GM21825 (cell line): ENCODE data around the gene PBX3.

Experiments used
- ATAC-seq: cut with Tn5 transposase; IDR thresholded peaks from one replicate; pipeline ENCODE4 v1.9.1; 2021; ENCODE audit warnings: mild to moderate bottlenecking, moderate library complexity; ENCODE audit not compliant: unreplicated experiment

Gene PBX3

DNA sequence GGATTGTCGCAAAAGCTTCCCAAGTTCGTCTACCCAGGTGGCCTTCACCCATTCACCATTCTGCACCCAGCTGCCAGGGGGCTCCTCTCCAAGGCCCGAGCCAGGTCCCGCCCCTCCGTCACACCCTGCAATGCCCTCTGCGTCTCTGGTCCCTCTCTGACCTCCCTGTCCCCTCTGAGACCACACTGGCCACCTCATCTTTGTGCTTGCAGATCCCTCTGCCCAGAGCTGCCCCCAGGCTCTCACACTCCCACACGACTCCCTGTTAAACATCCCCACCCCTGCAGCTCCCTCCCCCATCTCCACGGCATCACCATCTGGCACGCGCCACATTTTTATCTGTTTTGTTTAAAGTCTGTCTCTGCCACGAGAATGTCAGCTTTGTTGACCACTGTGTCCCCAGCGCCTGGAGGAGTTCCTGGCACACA lies 243.6 kb downstream of the PBX3 start:
- ATAC-seq = no peak

DNA sequence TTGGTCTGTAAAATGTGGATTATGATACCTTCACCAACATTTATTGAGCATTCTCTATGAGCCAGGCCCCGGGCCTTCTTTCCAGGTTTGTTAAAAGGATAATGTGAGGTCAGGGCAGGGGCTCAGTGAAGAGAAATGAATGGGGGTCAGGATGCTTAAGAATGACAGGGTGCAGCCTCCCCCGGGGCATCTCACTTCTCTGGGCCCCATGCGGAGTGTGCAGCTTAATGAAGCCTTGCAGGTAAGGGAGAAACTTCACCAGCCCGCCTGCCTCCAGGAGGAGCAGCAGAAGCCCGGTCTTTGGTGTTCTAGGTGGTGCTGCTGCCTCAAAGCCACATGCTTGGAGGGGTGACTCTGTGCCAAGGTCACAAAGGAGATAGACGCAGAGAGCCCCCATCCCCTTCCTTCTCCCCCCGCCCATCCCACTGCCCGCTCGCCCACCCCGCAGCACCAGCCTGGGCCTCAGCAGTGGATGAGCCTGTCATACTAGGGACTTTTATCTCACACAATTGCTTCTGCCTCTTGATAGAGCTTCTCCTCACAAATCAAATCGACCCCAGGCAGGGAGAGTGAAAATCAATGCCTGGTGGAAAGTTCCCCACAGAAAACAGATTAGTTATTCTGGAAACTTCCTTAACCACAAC lies 244.8 kb downstream of the PBX3 start:
- no peak for ATAC-seq

- no peak for ATAC-seq
Measured at GRCh38 chr9:125992557-125992956, 245.4 kb downstream of the PBX3 start.

DNA sequence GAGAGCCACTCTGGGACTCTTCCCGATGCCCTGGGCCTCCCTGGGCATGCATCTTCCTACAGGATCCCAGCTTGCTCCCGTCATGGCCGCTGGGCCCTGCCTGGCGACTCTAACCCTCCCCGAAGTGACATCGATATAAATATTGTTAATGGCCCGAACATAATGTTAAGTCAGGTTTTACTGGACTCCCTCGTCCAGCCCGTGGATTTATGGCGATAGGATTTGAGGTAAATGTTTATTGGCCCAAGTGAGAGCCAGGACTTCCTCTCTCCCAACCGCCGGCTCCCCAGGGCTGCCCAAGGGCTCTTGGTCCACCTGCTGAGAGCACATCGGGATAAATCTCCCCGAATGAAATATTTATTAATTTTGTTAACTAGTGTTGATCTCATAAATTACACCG lies 246.3 kb downstream of the PBX3 start:
- ATAC-seq = no peak

GRCh38 chr9:125994066-125994943 lies 247.1 kb downstream of the PBX3 start:
- no peak for ATAC-seq

GRCh38 chr9:125995006-125995405 lies 247.8 kb downstream of the PBX3 start:
- no peak for ATAC-seq

GRCh38 chr9:125995706-125996105 lies 248.5 kb downstream of the PBX3 start:
- no peak for ATAC-seq

DNA sequence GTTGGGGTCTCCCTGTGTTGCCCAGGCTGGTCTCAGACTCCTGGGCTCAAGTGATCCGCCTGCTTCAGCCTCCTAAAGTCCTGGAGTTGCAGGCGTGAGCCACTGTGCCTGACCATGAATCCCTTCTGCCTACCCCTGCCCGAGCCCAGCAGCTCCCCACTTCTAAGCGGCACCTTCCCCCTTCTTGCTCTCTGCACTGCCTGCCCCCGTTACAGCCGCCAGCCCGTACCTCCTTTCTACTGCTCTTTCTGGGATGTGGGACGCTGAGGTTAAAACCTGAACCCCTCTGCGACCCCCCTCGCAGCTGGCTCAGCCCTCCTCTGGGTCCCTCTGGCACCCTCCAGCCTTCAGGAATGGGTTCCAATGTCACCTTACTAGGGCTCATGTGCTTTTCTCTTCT lies 249.6 kb downstream of the PBX3 start:
- no peak for ATAC-seq

DNA sequence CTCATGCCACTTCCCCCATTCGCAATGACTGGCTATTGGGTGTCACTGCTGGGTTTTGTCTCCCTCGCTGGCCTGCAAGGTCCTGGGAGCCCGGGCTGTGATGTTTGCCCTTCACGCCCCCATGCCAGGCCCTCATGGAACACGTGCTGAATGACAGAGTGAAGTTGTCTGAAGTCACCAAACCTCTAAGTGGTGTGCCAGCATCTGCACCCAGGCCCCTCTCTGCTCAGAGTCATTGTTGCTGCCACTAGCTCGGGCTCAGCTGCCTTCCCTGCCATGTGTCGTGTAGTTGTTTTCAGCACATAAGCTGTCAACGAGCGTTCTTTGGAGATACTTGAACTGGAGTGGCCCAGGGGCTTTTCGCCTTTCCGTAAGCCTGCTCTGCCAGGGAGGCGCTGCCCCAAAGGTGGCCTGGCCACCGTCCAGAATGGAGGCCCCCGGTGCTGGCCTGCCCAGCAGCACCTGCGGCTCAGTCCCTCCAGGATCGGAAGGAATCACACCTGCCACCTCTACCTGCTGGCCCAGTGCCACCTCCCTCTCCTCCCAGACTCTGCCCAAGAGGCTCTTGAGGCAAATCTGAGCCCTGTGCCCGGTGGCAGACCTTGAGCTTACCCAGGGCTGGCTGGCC lies 250.1 kb downstream of the PBX3 start:
- ATAC-seq = no peak

- ATAC-seq = no peak
Measured at GRCh38 chr9:125998837-125999503, 251.8 kb downstream of the PBX3 start.

GRCh38 chr9:125999504-125999881 lies 252.3 kb downstream of the PBX3 start:
- ATAC-seq = no peak

DNA sequence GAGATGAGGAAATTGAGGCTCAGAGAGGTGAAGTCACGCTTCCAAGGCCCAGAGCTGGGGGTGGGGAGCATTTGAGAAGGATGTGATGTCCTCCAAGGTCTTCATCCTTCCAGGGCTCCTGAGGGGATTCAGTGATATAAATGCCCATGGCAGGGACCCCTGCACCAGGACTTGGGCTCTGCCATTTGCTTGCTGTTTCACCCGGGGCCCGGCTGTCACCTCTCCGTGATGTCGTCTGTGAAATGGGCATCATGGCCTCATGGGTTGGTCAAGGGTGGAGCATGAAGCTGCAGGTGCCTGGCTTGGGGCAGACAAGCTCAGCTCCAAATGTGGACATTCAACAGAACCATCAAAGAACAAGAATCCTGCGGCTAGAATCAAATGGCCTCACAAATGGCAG lies 253.1 kb downstream of the PBX3 start:
- ATAC-seq = no peak

GRCh38 chr9:126000731-126001580 lies 253.8 kb downstream of the PBX3 start:
- ATAC-seq = no peak

GRCh38 chr9:126001581-126002225 lies 254.5 kb downstream of the PBX3 start:
- ATAC-seq = no peak

DNA sequence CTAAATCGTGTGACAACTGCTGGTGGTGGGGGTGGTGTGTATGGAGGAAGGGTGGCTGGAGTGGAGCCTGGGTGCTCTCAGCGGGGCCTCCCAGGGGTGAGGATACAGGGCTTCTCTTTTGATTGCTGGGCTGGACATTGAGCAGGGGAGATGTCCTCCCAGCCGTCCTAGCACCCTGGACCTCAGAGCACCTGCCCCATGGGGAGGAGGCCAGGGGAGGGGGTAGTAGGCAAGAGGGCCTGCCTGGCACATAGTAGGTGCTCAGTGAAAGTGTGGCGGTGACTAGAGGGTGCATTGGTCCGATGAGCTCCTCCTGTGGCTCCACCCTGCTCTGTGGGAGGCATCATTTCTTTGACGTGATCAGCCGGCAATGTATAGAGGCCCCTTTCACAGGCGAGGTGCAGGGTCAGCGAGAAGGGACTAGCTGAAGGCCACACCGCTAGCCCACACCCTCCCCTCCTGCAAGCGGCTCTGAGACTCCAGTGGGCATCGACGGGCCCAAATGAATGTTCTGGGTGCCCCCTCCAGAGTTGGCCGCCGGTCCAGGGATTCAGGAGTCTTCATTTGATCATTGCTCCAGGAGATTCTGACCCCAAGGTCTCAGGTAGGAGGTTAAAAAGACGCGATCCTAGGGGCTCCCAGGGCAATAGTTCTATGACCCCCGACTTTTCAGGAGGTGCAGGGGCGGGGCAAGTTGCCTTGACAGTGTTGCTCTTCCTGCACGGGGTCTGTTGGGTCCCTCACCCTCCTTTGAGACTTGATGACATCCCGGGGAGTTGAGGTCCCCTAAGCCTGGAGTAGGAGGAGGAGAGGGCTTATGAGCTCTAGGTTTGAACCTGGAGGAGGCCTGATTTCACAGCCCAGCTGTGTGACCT lies 255.5 kb downstream of the PBX3 start:
- no peak for ATAC-seq

DNA sequence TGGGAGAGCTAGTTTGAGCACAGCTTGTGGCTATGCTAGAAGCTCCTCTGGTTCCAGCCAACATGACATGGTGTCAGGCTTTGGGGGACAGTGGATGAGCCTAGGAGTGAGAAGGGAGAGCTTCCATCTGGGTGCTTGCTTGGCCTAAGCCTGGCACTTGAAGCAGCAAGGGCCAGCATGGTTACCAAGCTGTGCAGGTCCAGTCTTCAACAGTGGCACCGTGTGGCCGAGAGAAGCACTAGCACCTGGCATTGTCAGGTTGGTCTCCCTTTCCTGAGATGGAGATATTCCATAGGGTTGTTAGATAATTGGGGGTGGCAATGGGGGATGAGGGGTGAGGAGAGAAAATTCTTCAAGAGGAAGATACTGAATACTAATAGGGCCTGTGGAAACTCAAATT lies 261.9 kb downstream of the PBX3 start:
- no peak for ATAC-seq

DNA sequence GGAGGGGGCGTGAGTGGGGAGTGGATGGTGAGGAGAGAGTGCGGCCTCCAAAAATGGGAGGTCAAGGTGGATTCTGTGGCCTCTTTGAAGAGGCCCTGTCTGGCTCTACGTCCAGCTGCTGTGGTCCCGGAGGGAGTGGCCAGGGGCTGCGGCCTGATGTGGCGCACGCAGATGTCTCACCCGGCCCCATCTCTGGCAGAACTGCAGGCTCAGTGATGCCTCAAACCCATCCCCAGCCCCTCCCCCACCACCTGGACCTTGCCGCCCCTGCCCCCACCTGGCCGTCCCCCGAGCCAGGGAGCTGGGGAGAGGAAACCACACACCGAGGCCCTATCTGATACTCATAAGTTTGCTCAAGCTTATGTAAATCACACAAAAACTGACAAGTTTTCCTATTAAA lies 267.6 kb downstream of the PBX3 start:
- no peak for ATAC-seq

GRCh38 chr9:126015424-126015823 lies 268.3 kb downstream of the PBX3 start:
- no peak for ATAC-seq
